ENCODE results near the gene STAC. TPM values are rescaled to one million over a fixed set of nuclear protein-coding genes. Genes with fewer than 3 reads are reported as not detected.

STAC gene
- total RNA-seq, 2 donors from 2014 or later = 0.42 to 1.1 TPM

GRCh38 chr3:36501616-36502015 is 121.3 kb downstream of the STAC start:
- H3K9ac ChIP-seq (ENCODE audit: low read depth in 2 of 2, low read length in 2 of 2) = no peak overlapping the region
- no peaks in the 10 kb centered on the region for H3K4me1 ChIP-seq
- intact Hi-C loops (cut with DNase I) = no loop called here
- no peak for TF ChIP-seq CTCF (IDR thresholded peaks at IDR 0.05)
- H3K27me3 ChIP-seq = no peaks in the 10 kb centered on the region
- H3K36me3 ChIP-seq = no peaks in the 10 kb centered on the region
- H3K9me3 ChIP-seq = no peaks in the 10 kb centered on the region
- no peak for DNase-seq
- no peak overlapping the region for H3K27ac ChIP-seq
- no peak overlapping the region for H3K4me3 ChIP-seq

- intact Hi-C loops (cut with DNase I) = no loop called here
Observed at GRCh38 chr3:36505393-36505792, 125.1 kb downstream of the STAC start.

GRCh38 chr3:36511791-36512486 is 131.6 kb downstream of the STAC start:
- Histone ChIP-seq H3K27me3 (no peaks in the 10 kb centered on the region), H3K27ac (no peak overlapping the region), H3K4me3 (no peak overlapping the region), H3K4me1 (no peaks in the 10 kb centered on the region), H3K9ac (ENCODE audit: low read depth in 2 of 2, low read length in 2 of 2) (no peak overlapping the region), H3K36me3 (no peaks in the 10 kb centered on the region), H3K9me3 (no peaks in the 10 kb centered on the region)
- no peak for DNase-seq
- TF ChIP-seq CTCF (IDR thresholded peaks at IDR 0.05) = no peak
- intact Hi-C loops (cut with DNase I) = no loop called here

More at GRCh38 chr3:36505393-36505792, 125.1 kb downstream of the STAC start:
- TF ChIP-seq CTCF (IDR thresholded peaks at IDR 0.05) = no peak
- no peaks in the 10 kb centered on the region for H3K27me3 ChIP-seq
- no peak for DNase-seq
- H3K36me3 ChIP-seq = no peaks in the 10 kb centered on the region
- no peaks in the 10 kb centered on the region for H3K4me1 ChIP-seq
- no peak overlapping the region for H3K9ac ChIP-seq (ENCODE audit: low read depth in 2 of 2, low read length in 2 of 2)
- H3K4me3 ChIP-seq = no peak overlapping the region
- no peaks in the 10 kb centered on the region for H3K9me3 ChIP-seq
- H3K27ac ChIP-seq = no peak overlapping the region

GRCh38 chr3:36512555-36512954 is 132.3 kb downstream of the STAC start:
- H3K36me3 ChIP-seq = no peaks in the 10 kb centered on the region

GRCh38 chr3:36514171-36514570 is 133.9 kb downstream of the STAC start:
- Histone ChIP-seq H3K27ac (no peak overlapping the region), H3K27me3 (no peaks in the 10 kb centered on the region), H3K9me3 (no peaks in the 10 kb centered on the region), H3K4me3 (no peak overlapping the region), H3K36me3 (no peaks in the 10 kb centered on the region), H3K4me1 (no peaks in the 10 kb centered on the region), H3K9ac (ENCODE audit: low read depth in 2 of 2, low read length in 2 of 2) (no peak overlapping the region)
- intact Hi-C loops (cut with DNase I) = no loop called here
- DNase-seq = no peak
- no peak for TF ChIP-seq CTCF (IDR thresholded peaks at IDR 0.05)

More at GRCh38 chr3:36512555-36512954, 132.3 kb downstream of the STAC start:
- no peak for DNase-seq
- intact Hi-C loops (cut with DNase I) = no loop called here
- Histone ChIP-seq H3K9ac (ENCODE audit: low read depth in 2 of 2, low read length in 2 of 2) (no peak overlapping the region), H3K27ac (no peak overlapping the region), H3K4me1 (no peaks in the 10 kb centered on the region), H3K9me3 (no peaks in the 10 kb centered on the region), H3K27me3 (no peaks in the 10 kb centered on the region), H3K4me3 (no peak overlapping the region)
- TF ChIP-seq CTCF (IDR thresholded peaks at IDR 0.05) = no peak

All from colonic mucosa (tissue), 4 donors.